ENCODE measurements around the gene PDCL3.

PDCL3 gene

GRCh38 chr2:100562613-100563406 lies at the start of gene PDCL3:
Gene PDCL3 (plus strand): TSS chr2:100562993. CDS start chr2:100563068, 75 bp downstream.
- peak; percentile 100 for DNase-seq

GRCh38 chr2:100513650-100514049 lies 49.1 kb upstream of the PDCL3 start:
- DNase-seq = no peak

- DNase-seq = no peak
Observed at GRCh38 chr2:100517556-100517955, 45.2 kb upstream of the PDCL3 start.

GRCh38 chr2:100518801-100519200 lies 44.0 kb upstream of the PDCL3 start:
- DNase-seq = peak; percentile 4

- DNase-seq = peak; percentile 23
Observed at GRCh38 chr2:100520224-100520623, 42.6 kb upstream of the PDCL3 start.

GRCh38 chr2:100522430-100522829 lies 40.4 kb upstream of the PDCL3 start:
- DNase-seq = no peak

GRCh38 chr2:100524331-100524730 lies 38.5 kb upstream of the PDCL3 start:
- DNase-seq = peak; percentile 33

- no peak for DNase-seq
Observed at GRCh38 chr2:100526868-100527267, 35.9 kb upstream of the PDCL3 start.

GRCh38 chr2:100527440-100528015 lies 35.3 kb upstream of the PDCL3 start:
- no peak for DNase-seq

- no peak for DNase-seq
Observed at GRCh38 chr2:100529176-100529575, 33.6 kb upstream of the PDCL3 start.

- DNase-seq = peak; percentile 35
Observed at GRCh38 chr2:100529900-100530299, 32.9 kb upstream of the PDCL3 start.

GRCh38 chr2:100535855-100536254 lies 26.9 kb upstream of the PDCL3 start:
- no peak for DNase-seq

- DNase-seq = no peak
Observed at GRCh38 chr2:100537918-100538317, 24.9 kb upstream of the PDCL3 start.

- no peak for DNase-seq
Observed at GRCh38 chr2:100539221-100539620, 23.6 kb upstream of the PDCL3 start.

GRCh38 chr2:100541404-100541803 lies 21.4 kb upstream of the PDCL3 start:
- DNase-seq = no peak

- DNase-seq = no peak
Observed at GRCh38 chr2:100542418-100542817, 20.4 kb upstream of the PDCL3 start.

GRCh38 chr2:100544911-100545596 lies 17.7 kb upstream of the PDCL3 start:
- DNase-seq = no peak

GRCh38 chr2:100546469-100546868 lies 16.3 kb upstream of the PDCL3 start:
- no peak for DNase-seq

GRCh38 chr2:100548771-100549170 lies 14.0 kb upstream of the PDCL3 start:
- no peak for DNase-seq

- no peak for DNase-seq
Observed at GRCh38 chr2:100551303-100551702, 11.5 kb upstream of the PDCL3 start.

- DNase-seq = no peak
Observed at GRCh38 chr2:100554798-100555407, 7.9 kb upstream of the PDCL3 start.

- no peak for DNase-seq
Observed at GRCh38 chr2:100556746-100557145, 6.0 kb upstream of the PDCL3 start.

GRCh38 chr2:100560216-100560830 lies 2.5 kb upstream of the PDCL3 start:
- no peak for DNase-seq
